GM19025 (cell line): ENCODE measurements around the gene UBAC2.
A peak's percentile ranks its signal among the peaks of the same experiment; 100 is the strongest.

Experiments
- ATAC-seq: cut with Tn5 transposase; IDR thresholded peaks from one replicate; pipeline ENCODE4 v1.9.1; 2021; ENCODE audit warnings: mild to moderate bottlenecking, low read depth, moderate library complexity; ENCODE audit not compliant: unreplicated experiment

Gene UBAC2

GRCh38 chr13:99307648-99308339, 107.1 kb downstream of the UBAC2 start:
- no peak for ATAC-seq

GRCh38 chr13:99308471-99309087, 107.9 kb downstream of the UBAC2 start:
- no peak for ATAC-seq

DNA sequence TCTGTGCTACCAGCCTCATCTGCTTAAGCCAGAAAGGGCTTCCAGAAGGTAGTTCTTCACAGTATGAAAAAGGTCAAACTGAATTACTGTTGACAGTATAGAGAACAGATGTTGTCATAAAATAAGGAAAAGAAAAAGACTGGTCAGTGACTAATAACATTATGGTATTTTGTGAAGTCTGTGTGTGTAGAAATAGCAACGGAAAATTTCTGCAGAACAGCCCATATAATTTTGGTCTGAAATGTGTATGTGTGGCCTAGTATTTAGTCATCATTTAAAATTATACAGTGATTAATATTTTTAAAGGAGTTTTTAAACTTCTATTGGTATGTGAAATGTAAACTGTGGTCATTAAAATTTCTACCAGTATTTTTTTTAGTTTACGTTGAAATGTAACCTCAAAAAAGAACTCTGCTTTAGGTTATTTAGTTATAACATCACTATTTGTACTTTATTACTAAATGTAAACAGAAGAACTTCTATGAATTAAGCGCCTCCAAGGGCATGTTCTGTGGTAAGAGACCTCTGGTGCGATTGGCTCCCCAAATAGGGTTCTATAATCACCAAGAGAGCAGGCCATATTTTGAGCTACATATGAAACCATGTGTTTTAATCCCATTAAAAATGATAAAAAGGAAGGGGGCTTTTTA, 109.9 kb downstream of the UBAC2 start:
- ATAC-seq = no peak

DNA sequence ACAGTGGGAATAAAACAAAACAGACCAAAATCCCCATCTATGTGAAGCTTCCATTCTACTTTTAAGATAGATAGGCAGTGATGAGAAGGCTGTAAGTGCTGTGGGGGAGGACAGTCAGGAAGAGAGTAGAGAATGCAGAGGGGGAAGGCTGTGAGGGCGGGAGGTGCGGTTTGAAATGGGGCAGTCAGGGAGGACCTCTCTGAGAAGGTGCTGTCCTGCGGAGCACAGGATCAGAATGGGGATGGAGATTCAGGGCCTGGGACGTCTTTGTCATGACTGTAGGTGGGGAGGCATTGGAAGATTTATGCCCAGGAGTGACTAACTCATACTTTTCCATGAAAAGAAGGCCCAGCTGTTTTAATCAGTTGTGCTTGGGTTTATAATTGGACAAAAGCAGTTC, 110.5 kb downstream of the UBAC2 start:
- ATAC-seq = no peak

GRCh38 chr13:99311748-99312492, 111.3 kb downstream of the UBAC2 start:
- ATAC-seq = no peak

- ATAC-seq = no peak
Measured at GRCh38 chr13:99312493-99312883, 111.8 kb downstream of the UBAC2 start.

- ATAC-seq = no peak
Measured at GRCh38 chr13:99313501-99313900, 112.8 kb downstream of the UBAC2 start.

GRCh38 chr13:99313941-99314340, 113.3 kb downstream of the UBAC2 start:
- ATAC-seq = no peak

DNA sequence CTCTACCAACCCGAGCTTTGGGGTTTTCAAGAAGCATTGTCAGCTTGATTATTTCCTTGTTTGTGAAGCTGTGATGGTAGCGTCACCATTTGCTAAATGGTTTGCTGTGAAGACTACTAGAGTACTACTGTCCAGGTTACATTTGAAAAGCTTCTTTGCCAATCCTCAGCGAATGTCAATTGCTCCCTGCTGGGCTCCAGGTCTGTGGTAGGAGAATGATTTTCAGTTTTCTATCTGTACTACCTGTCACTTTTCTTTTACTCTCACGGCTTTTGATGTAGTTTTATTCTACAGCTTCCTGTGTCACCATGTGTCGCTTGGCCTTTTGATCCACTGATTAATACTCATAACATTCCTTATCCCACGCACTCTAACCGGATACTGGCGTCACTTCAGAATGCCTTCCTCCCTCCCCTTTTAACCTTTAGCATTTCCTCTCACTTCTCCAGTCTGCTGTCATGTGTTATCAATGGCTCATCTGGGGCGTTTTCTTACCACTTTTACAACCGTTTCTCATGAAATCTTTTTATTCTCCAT, 114.1 kb downstream of the UBAC2 start:
- ATAC-seq = no peak

DNA sequence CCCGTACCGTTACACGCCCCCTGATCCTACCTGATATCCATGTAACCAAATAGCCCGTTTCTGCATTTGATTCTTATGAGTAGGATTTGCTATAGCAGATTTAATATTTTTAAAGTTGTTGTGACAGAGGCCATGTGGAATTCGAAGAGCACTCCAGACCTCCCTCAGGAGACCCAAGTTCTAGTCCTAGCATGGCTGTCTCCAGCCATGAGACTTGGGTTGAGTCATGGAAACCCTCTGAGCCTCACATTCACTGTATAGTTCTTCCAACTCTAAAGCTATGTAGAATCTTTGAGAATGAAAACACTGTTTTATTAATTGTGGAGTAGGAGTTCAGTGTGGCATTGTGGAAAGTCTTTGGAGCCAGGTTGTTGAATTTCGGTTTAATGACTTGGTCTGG, 114.5 kb downstream of the UBAC2 start:
- no peak for ATAC-seq

DNA sequence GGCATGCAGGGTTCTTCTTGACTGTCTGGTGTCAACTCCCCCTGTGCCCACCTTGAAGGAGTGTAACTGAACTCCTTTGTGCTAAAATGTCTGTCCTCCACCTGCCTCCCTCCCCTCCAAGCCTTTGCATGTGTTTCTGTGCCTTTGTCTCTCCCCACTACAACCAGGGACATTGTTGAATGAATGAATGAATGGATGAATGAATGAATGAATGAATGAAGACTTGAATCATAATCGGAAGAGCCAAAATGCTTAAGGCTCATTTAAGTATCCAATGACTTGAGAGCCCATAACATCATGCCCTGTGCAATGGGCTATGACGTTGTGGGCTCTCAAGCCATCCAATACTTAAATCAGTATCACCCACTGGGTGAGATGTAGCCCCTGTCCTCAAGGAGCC, 115.6 kb downstream of the UBAC2 start:
- no peak for ATAC-seq

DNA sequence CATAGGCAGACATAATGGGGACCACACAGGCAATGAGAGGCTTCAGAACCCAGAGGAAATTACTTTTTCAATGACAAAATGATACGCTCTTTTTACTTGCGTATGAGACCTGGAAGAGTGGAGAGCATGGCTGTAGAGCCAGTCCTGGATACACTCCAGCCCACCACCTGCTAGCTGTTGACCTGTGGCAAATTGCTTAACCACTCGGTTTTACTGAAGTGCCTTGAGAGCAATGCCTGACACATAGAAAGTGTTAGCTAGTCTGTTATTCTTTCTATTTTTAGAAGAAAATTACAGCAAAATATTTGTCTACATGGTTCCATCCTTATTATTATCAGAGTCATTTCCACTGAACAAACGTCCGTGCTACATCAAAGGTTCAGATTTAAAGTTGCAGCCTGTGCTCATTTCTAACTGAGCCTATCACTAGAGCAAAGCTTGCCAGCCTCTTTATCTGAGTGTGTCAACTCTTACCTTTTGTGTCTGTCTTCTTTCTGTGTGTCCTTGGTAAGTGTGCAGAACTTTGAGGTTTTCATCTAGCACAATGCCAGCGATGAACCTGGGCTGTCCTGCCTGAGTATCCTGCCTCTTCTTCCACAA, 116.1 kb downstream of the UBAC2 start:
- no peak for ATAC-seq

DNA sequence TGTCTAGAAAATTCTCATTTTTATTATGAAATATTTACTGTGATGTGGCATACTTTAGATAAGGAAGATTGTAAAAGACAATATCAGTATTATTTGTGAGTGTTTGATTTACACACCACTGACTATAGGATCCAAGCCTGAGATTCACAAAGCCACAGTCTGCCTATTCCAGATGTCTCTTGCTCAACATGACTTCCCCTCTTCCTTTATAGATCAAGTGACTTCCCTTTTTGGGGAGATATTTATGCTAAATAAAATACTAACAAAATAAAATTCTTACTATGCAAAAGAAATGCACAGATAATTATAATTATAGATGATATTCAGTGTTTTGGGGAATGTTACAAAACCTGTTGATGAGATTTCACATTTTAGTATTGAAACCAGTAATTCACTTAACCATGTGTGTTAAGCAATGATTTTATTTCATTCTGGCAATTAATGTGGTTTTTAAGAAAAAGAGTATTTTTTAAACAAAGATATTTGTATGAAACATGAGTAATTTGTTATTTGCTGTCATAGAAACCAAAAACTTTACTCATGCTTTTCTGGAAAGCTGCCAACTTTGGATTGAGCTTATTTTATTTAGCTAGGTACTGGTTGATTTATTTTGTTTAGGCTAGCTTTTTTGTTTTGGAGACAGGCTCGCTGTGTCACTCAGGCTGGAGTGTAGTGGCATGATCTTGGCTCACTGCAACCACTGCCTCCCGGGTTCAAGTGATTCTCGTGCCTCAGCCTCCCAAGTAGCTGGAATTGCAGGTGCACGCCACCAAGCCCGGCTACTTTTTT, 120.2 kb downstream of the UBAC2 start:
- ATAC-seq = no peak

DNA sequence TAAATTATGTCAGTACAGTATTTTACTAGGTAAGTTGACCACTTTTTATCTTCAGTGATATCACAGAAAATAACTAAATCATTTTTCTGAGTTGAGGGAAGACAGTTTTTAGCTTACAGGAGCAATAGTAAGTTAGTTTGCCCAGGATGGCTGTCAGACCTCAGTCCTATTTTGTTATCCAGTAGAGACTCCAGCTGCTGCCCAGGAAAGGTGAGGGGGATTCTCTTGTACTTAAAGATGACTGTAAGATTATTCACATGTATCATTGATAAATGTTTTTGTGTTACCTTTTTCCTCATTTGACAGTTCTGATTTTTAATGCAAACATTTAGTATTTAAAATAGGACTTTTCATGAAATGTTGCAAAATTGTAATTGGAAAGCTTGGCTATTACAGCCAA, 121.1 kb downstream of the UBAC2 start:
- ATAC-seq = no peak

- ATAC-seq = peak; percentile 79
Measured at GRCh38 chr13:99322297-99323103, 121.8 kb downstream of the UBAC2 start.

DNA sequence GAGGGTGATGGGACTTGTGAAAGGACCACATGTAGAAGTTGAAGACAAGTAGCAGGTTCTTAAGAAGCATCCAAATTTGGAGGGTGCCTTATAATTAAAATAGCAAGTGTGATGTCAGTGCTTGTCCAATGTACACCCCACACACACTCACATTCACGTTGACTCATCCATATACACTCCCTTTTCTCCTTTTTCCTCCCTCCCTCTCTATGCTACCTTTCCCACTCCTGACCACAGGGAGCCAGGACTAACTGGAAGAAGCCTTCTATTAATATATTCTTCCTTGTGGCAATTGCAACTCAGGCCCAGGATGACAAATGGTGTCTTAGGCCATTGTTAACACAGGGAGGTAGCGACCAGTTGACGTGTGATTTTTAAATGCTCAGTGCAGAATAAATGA, 122.8 kb downstream of the UBAC2 start:
- no peak for ATAC-seq

DNA sequence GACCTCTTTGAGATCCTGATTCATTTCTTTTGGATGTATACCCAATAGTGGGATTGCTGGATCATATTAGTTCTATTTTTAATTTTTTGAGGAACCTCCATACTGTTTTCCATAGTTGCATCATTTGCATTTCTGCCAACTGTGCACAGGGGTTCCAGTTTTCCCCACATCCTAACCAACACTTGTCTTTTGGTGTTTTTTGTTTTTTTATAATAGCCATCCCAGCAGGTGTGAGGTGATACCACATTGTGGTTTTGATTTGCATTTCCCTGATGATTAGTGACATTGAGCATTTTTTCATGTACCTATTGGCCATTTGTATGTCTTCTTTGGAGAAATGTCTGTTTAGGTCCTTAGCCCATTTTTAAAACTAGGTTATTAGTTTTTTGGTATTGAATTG, 125.4 kb downstream of the UBAC2 start:
- no peak for ATAC-seq

DNA sequence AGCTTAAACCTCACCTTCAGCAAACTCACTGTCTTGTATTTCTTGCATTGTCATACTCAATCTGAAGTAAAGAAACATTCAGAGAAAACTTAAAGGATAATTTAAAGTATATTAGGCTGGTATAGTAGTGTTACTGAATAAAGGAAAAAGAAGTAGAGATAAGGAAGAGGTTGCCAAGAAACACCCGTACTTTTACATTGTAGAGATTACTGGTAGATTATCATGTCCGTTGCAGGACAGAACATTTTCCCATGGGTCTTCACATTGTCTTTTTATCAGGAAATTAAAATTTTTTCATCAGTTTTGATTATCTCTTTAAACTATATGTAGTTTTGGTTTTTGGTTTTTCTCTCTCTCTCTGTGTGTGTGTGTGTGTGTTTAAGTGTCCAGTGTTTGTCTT, 126.5 kb downstream of the UBAC2 start:
- ATAC-seq = no peak

GRCh38 chr13:99327761-99328160, 127.1 kb downstream of the UBAC2 start:
- no peak for ATAC-seq
